ENCODE measurements around the gene HPS1.

HPS1 gene

GRCh38 chr10:98424295-98425254 lies 22.2 kb downstream of the HPS1 start:
- ChIA-PET POLR2A (interaction anchor here (0.6 to 1.0 kb wide), 2 partner anchors 11 to 13 kb away, joined by 3 read pairs; no protein-coding TSS in a partner anchor), CTCF (interaction anchor here (0.7 to 1.7 kb wide), 8 partner anchors 9 to 186 kb away, joined by 3 to 5 read pairs (median 3); no protein-coding TSS in a partner anchor)
- Histone ChIP-seq H3K4me3 (ENCODE audit: control insufficient read depth in 1 of 7, extremely low read depth in 1 of 7, insufficient read depth in 4 of 7, low read depth in 2 of 7, low read length in 6 of 7) (no peak overlapping the region), H3K27ac (ENCODE audit: insufficient read depth in 1 of 2, low read depth in 1 of 2, low read length in 2 of 2, poor library complexity in 1 of 2, severe bottlenecking in 2 of 2) (no peak overlapping the region), H3K27me3 (replicated peaks in 2 of 5; ENCODE audit: control insufficient read depth in 4 of 5, insufficient read depth in 5 of 5, low read length in 4 of 5) (no peaks in the 10 kb centered on the region), H3K4me1 (ENCODE audit: control extremely low read depth in 1 of 4, control insufficient read depth in 4 of 4, insufficient read depth in 4 of 4, low read length in 3 of 4) (no peaks in the 10 kb centered on the region), H3K36me3 (ENCODE audit: control insufficient read depth in 4 of 4, insufficient read depth in 4 of 4, low read length in 3 of 4) (peaks cover 5 to 72% (median 50%) of the 10 kb centered on the region in 4 experiments), H3K9me3 (ENCODE audit: control extremely low read depth in 1 of 5, control insufficient read depth in 4 of 5, insufficient read depth in 2 of 5, low read depth in 1 of 5, low read length in 4 of 5) (no peaks in the 10 kb centered on the region)
- 99% methylated on average over 19 of the region's 23 CpGs for WGBS (ENCODE audit: insufficient coverage)
- DNase-seq = no peak

DNA sequence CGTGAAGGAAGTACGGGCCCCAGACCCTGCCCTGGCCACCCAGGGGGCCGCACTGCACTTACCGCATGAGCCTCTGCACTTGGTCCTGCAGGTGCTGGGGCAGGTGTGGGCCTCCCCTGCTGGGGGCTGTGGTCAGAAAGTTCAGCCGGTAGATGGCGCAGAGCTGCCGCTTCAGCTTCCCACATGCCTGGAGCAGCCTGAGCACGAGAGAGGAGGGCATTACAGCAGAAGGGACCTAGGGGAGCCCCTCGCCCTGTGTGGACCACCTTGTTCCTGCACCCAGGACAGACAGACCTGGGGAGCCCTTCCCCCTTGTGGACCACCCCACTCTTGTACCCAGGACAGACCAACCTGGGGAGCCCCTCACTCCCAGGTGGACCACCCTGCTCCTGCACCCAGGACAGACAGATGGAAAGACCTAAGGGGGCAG lies 23.0 kb downstream of the HPS1 start:
- peaks cover 8 to 75% (median 54%) of the 10 kb centered on the region in 4 experiments for H3K36me3 ChIP-seq (ENCODE audit: control insufficient read depth in 4 of 4, insufficient read depth in 4 of 4, low read length in 3 of 4)
- H3K4me3 ChIP-seq (ENCODE audit: control insufficient read depth in 1 of 7, extremely low read depth in 1 of 7, insufficient read depth in 4 of 7, low read depth in 2 of 7, low read length in 6 of 7) = no peak overlapping the region
- H3K27me3 ChIP-seq (replicated peaks in 2 of 5; ENCODE audit: control insufficient read depth in 4 of 5, insufficient read depth in 5 of 5, low read length in 4 of 5) = no peaks in the 10 kb centered on the region
- H3K4me1 ChIP-seq (ENCODE audit: control extremely low read depth in 1 of 4, control insufficient read depth in 4 of 4, insufficient read depth in 4 of 4, low read length in 3 of 4) = no peaks in the 10 kb centered on the region
- no peaks in the 10 kb centered on the region for H3K9me3 ChIP-seq (ENCODE audit: control extremely low read depth in 1 of 5, control insufficient read depth in 4 of 5, insufficient read depth in 2 of 5, low read depth in 1 of 5, low read length in 4 of 5)
- WGBS (ENCODE audit: insufficient coverage) = 95% methylated on average over 9 of the region's 9 CpGs
- DNase-seq = no peak
- ChIA-PET POLR2A (interaction anchor here (0.6 kb wide), 1 partner anchor 31 kb away, joined by 4 read pairs; no protein-coding TSS in a partner anchor), CTCF (interaction anchor here (0.7 to 1.1 kb wide), 4 partner anchors 10 to 185 kb away, joined by 3 to 4 read pairs (median 3); partner anchors contain the start of gene LOXL4)
- H3K27ac ChIP-seq (ENCODE audit: insufficient read depth in 1 of 2, low read depth in 1 of 2, low read length in 2 of 2, poor library complexity in 1 of 2, severe bottlenecking in 2 of 2) = no peak overlapping the region

DNA sequence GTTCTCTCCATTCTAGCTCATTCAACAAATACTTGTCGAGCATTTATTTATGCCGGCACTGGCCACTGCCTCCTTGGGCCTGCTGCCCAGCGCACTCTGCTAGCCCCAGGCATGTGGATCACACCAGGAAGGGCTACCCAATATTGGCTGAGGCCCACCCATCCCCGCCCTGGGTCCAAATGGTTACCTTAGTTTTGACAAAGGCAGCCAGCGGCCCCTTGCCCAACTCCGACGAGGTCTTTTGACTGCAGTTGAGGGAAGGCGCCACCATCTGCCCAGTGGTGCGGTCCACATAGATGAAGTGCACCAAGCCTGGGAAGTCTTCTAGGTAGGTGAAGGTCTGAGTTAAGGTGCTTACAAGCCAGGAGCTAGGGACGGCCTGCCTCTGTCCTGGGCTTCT lies 24.6 kb downstream of the HPS1 start:
- no peak for DNase-seq
- H3K4me3 ChIP-seq (ENCODE audit: control insufficient read depth in 1 of 7, extremely low read depth in 1 of 7, insufficient read depth in 4 of 7, low read depth in 2 of 7, low read length in 6 of 7) = no peak overlapping the region
- H3K27ac ChIP-seq (ENCODE audit: insufficient read depth in 1 of 2, low read depth in 1 of 2, low read length in 2 of 2, poor library complexity in 1 of 2, severe bottlenecking in 2 of 2) = no peak overlapping the region
- H3K4me1 ChIP-seq (ENCODE audit: control extremely low read depth in 1 of 4, control insufficient read depth in 4 of 4, insufficient read depth in 4 of 4, low read length in 3 of 4) = no peaks in the 10 kb centered on the region
- 98% methylated on average over 10 of the region's 10 CpGs for WGBS (ENCODE audit: insufficient coverage)
- ChIA-PET POLR2A (no interaction called here), CTCF (interaction anchor here (0.7 kb wide), 1 partner anchor 10 kb away, joined by 3 read pairs; no protein-coding TSS in a partner anchor)
- peaks cover 11 to 76% (median 54%) of the 10 kb centered on the region in 4 experiments for H3K36me3 ChIP-seq (ENCODE audit: control insufficient read depth in 4 of 4, insufficient read depth in 4 of 4, low read length in 3 of 4)
- H3K9me3 ChIP-seq (ENCODE audit: control extremely low read depth in 1 of 5, control insufficient read depth in 4 of 5, insufficient read depth in 2 of 5, low read depth in 1 of 5, low read length in 4 of 5) = no peaks in the 10 kb centered on the region
- H3K27me3 ChIP-seq (replicated peaks in 2 of 5; ENCODE audit: control insufficient read depth in 4 of 5, insufficient read depth in 5 of 5, low read length in 4 of 5) = no peaks in the 10 kb centered on the region

DNA sequence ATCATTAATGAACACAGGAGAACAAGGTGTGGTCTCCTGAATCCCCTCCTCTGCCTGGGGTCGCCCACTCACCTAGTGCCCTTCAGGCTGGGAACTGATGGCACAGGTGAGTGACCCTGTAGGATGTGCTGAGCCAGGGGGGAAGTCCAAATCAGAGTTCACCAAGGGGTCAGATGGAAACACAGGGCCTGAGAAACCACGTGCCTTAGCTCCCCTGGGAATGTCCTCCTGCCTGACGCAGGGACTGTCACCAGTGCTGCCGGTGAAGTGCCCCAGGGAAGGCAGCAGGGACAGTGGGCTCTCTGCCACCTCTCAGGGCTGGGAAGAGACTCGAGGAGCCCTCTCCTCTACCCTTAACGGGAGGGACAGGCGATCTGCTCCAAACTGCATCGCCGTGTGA lies 25.9 kb downstream of the HPS1 start:
- 95% methylated on average over 7 of the region's 9 CpGs for WGBS (ENCODE audit: insufficient coverage)
- Histone ChIP-seq H3K36me3 (ENCODE audit: control insufficient read depth in 4 of 4, insufficient read depth in 4 of 4, low read length in 3 of 4) (peaks cover 11 to 77% (median 52%) of the 10 kb centered on the region in 4 experiments), H3K27ac (ENCODE audit: insufficient read depth in 1 of 2, low read depth in 1 of 2, low read length in 2 of 2, poor library complexity in 1 of 2, severe bottlenecking in 2 of 2) (no peak overlapping the region), H3K4me3 (ENCODE audit: control insufficient read depth in 1 of 7, extremely low read depth in 1 of 7, insufficient read depth in 4 of 7, low read depth in 2 of 7, low read length in 6 of 7) (no peak overlapping the region), H3K27me3 (replicated peaks in 2 of 5; ENCODE audit: control insufficient read depth in 4 of 5, insufficient read depth in 5 of 5, low read length in 4 of 5) (no peaks in the 10 kb centered on the region), H3K4me1 (ENCODE audit: control extremely low read depth in 1 of 4, control insufficient read depth in 4 of 4, insufficient read depth in 4 of 4, low read length in 3 of 4) (no peaks in the 10 kb centered on the region), H3K9me3 (ENCODE audit: control extremely low read depth in 1 of 5, control insufficient read depth in 4 of 5, insufficient read depth in 2 of 5, low read depth in 1 of 5, low read length in 4 of 5) (no peaks in the 10 kb centered on the region)
- POLR2A ChIA-PET = no interaction called here
- CTCF ChIA-PET = no interaction called here
- no peak for DNase-seq

- no peaks in the 10 kb centered on the region for H3K27me3 ChIP-seq (replicated peaks in 2 of 5; ENCODE audit: control insufficient read depth in 4 of 5, insufficient read depth in 5 of 5, low read length in 4 of 5)
- H3K9me3 ChIP-seq (ENCODE audit: control extremely low read depth in 1 of 5, control insufficient read depth in 4 of 5, insufficient read depth in 2 of 5, low read depth in 1 of 5, low read length in 4 of 5) = no peaks in the 10 kb centered on the region
- 98% methylated on average over 16 of the region's 17 CpGs for WGBS (ENCODE audit: insufficient coverage)
- peaks cover 10 to 71% (median 47%) of the 10 kb centered on the region in 4 experiments for H3K36me3 ChIP-seq (ENCODE audit: control insufficient read depth in 4 of 4, insufficient read depth in 4 of 4, low read length in 3 of 4)
- H3K4me3 ChIP-seq (ENCODE audit: control insufficient read depth in 1 of 7, extremely low read depth in 1 of 7, insufficient read depth in 4 of 7, low read depth in 2 of 7, low read length in 6 of 7) = no peak overlapping the region
- H3K4me1 ChIP-seq (ENCODE audit: control extremely low read depth in 1 of 4, control insufficient read depth in 4 of 4, insufficient read depth in 4 of 4, low read length in 3 of 4) = peaks cover 0 to 5% (median 4%) of the 10 kb centered on the region in 4 experiments
- ChIA-PET POLR2A (no interaction called here), CTCF (no interaction called here)
- DNase-seq = no peak
- H3K27ac ChIP-seq (ENCODE audit: insufficient read depth in 1 of 2, low read depth in 1 of 2, low read length in 2 of 2, poor library complexity in 1 of 2, severe bottlenecking in 2 of 2) = no peak overlapping the region
Observed at GRCh38 chr10:98419469-98420261, 27.1 kb downstream of the HPS1 start.

GRCh38 chr10:98418665-98419468 lies 27.9 kb downstream of the HPS1 start:
- ChIA-PET POLR2A (no interaction called here), CTCF (no interaction called here)
- Histone ChIP-seq H3K27me3 (replicated peaks in 2 of 5; ENCODE audit: control insufficient read depth in 4 of 5, insufficient read depth in 5 of 5, low read length in 4 of 5) (no peaks in the 10 kb centered on the region), H3K4me1 (ENCODE audit: control extremely low read depth in 1 of 4, control insufficient read depth in 4 of 4, insufficient read depth in 4 of 4, low read length in 3 of 4) (peaks cover 0 to 12% (median 11%) of the 10 kb centered on the region in 4 experiments), H3K4me3 (ENCODE audit: control insufficient read depth in 1 of 7, extremely low read depth in 1 of 7, insufficient read depth in 4 of 7, low read depth in 2 of 7, low read length in 6 of 7) (no peak overlapping the region), H3K9me3 (ENCODE audit: control extremely low read depth in 1 of 5, control insufficient read depth in 4 of 5, insufficient read depth in 2 of 5, low read depth in 1 of 5, low read length in 4 of 5) (no peaks in the 10 kb centered on the region), H3K36me3 (ENCODE audit: control insufficient read depth in 4 of 4, insufficient read depth in 4 of 4, low read length in 3 of 4) (peaks cover 10 to 63% (median 43%) of the 10 kb centered on the region in 4 experiments), H3K27ac (ENCODE audit: insufficient read depth in 1 of 2, low read depth in 1 of 2, low read length in 2 of 2, poor library complexity in 1 of 2, severe bottlenecking in 2 of 2) (no peak overlapping the region)
- WGBS (ENCODE audit: insufficient coverage) = 95% methylated on average over 15 of the region's 18 CpGs
- no peak for DNase-seq

Data from common myeloid progenitor, CD34-positive (primary cell).